Measurements from ENCODE around the gene NDUFS6.

Gene NDUFS6

DNA sequence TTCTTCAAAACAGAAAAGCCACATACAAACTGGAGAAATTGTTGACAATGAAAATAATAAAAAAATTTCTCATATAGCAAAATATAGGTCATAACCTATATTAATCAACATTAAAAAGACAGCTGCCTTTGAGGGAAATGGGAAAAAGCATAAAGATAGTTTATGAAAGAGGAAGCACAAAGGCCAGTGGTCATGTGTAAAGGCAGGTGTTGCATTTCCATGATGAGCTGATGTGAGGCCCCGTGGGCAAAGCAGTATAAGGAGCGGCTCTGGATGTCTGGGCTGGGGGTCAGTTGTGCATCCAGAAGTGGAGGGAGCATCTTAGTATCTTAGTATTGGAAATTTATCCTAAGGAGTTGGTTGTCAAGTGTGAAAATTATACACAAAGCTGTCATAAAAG lies 18.3 kb downstream of the NDUFS6 start:
- no peak for DNase-seq

DNA sequence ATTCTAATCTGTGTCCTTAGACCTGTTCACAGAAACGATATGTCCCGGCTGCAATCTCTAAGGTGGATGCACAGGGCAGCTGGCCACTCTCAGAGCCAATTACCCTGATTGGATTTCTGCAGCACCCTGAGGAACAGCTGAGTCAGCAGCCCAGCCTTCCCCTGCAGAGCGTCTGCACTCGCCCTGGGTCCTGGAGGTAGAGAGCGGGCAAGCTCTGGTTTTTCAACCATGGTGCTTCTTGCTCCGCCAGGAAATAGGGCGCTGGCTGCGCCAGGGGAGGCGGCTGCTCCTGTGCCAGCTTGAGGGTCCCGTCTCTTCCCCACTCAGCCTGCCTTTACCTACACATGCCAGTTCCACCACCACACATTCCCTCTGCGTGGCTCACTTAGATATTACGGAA lies 19.2 kb downstream of the NDUFS6 start:
- no peak for DNase-seq

DNA sequence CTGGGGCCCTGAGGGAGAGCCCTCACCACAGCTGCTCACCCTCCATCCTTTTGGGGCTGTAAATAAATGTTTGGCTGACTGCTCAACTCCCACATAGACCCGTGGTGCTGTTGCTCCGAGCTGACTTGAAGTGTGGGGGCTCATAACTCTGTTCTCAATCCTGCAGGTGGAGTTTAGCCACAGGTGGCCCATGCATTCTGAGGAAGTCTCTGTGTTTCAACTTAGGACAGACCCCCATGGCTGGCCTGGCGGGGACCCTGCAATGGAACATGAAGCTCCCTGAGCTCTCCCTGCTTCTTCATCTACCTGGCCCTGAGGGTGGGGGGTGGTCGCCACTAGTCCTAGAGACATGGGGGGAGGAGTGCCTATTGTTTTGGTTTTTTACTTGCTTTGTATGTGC lies 19.7 kb downstream of the NDUFS6 start:
- no peak for DNase-seq

DNA sequence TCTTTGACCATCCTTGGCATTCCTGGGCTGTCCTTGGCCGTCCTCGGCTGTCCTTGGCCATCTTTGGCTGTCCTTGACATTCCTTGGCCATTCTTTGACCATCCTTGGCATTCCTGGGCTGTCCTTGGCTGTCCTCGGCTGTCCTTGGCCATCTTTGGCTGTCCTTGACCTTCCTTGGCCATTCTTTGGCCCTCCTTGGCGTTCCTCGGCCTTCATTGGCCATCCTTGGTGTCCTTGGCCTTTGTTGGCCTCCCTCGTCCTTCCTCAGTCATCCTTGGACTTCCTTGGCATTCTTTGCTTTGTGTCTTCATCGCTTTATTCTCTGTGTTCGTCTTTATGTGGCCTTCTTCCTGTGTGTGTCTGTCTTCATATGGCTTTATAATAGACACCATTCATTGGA lies 20.7 kb downstream of the NDUFS6 start:
- DNase-seq, result no peak

DNA sequence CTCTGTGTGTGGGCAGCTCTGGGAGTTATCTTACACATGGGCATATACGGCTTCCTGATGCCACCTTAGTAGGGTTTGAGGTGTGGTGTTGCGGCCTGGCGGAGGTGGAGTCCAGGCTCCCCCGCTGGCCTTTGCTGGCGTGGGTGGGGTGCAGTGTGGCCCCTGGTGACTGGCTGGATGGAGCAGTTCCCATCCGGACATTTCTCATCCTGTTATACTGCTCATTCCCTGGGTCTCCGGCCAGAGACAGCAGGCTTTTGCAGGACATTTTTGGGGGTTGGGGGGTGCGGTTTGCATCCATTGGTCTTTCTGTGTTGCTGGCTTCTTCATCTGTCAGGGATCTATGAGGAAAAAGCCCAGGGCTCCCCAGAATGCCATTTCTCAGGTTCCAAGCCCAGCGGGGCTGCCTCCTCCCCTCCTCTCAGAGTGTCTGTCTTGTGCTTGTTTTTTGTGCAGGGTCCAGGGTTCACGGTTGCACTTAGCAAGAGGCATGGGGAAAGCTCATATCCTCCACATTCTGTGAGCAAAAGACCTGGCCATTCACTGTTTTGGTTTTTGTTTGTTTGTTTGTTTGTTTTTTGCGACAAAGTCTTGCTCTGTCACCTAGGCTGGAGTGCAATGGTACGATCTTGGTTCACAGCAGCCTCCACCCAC lies 22.3 kb downstream of the NDUFS6 start:
- no peak for DNase-seq

DNA sequence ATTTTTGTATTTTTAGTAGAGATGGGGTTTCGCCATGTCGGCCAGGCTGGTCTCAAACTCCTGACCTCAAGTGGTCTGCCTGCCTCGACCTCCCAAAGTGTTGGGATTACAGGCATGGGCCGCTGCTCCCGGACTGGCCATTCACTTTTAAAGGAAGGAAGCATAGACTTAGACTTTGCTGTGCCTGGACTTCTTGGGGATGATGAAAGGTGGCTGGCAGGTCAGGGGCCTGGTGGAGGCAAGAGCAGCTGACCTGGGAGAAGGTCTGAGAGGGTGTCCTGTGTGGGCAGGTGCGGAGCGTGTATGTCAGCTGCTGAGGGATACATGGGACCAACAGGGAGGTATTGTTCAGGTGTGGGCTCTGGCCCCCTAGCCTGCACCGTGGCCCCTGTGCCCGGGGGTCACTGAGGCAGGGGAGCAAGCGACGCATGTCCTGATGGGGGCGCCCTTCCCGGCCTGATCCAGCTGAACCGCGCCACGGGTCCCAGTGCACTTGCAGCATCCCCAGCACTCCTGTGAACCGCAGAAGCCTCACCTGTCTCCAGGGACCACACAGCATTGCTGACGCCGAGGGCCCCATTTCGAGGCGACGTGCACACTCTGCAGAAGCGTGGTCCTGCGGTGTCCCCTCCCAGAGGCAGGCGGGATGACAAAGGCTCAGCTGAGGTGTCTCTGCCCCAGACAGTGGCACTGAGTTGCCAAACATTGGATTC lies 23.1 kb downstream of the NDUFS6 start:
- no peak for DNase-seq

DNA sequence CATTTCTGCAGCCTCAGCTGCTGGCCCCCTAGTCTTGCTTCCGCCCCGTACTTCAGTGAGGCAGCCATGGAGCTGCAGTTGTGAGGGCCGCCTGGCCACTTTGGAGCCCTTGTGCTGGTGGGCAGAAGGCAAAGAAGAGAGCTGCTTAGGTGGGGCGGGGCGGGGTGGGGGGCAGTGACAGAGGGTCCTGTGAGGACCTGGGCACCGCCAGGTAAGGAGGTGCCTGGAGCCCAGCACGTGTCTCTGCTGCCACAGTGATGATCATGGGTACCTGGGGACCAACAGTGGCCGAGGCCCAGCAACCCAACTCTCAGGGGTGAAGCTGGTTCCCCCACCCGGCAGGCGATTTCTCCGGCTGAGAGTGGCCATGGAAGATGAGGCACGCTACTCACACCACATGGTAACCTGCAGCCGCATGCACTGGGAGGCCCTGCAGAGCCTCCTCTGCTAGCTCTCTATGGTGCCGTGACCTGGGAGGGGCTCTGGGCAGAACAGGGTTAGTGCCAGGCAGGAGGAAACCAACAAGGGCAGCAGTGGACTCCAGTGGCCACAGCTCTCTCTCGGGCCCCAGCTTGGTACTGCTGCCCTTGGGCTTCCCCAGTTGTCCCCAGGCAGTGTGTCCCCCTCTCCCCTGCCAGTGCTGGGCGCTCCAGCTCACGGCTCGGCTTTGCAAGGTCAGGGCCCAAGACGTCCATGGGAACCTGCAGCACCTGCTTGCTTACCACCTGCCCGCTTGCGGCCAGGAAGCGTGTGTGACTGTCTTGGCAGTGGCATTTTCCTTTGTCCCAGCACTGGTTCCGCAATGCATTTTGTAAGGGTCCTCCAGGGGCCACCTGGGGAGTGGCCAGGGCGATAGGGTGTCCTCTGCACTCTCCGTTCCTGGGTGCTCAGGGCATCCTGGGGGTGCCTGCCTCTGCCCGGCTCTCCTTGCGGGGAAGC lies 24.0 kb downstream of the NDUFS6 start:
- no peak for DNase-seq

DNA sequence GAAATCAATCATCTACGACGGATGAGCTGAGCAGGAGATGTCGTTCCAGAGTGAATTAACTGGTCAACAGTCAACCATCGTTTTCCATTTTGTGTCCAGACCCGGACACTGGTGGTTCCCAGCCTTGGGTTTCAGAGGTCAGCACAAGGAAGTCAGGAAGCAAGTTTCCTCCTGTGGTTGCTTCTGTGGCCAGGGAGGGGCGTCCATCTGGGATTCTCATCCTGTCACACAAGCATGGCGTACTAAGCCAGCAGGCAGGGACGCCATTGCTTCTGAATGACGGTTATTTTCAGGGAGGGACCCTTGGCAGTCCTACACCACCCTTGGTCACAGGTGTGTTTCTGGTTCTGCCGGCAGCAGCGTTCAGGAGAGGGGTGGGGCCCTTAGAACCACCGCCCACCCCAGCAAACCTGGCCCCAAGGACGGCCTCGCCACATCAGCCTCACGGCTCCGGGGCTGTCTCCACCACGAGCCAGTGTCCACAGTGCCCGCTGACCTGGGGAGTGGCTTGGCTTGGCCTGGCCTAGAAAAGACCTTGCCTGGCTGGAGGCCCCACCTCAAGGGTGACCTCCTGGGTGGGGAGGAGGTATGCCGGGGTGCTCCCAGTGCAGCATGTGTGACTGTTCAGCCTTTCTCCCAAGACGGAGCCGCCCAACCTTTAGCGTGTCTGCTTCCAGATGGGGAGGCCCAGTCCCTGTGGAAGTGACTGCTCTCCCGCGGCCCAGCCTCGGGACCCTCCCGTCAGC lies 25.2 kb downstream of the NDUFS6 start:
- DNase-seq, result no peak

DNA sequence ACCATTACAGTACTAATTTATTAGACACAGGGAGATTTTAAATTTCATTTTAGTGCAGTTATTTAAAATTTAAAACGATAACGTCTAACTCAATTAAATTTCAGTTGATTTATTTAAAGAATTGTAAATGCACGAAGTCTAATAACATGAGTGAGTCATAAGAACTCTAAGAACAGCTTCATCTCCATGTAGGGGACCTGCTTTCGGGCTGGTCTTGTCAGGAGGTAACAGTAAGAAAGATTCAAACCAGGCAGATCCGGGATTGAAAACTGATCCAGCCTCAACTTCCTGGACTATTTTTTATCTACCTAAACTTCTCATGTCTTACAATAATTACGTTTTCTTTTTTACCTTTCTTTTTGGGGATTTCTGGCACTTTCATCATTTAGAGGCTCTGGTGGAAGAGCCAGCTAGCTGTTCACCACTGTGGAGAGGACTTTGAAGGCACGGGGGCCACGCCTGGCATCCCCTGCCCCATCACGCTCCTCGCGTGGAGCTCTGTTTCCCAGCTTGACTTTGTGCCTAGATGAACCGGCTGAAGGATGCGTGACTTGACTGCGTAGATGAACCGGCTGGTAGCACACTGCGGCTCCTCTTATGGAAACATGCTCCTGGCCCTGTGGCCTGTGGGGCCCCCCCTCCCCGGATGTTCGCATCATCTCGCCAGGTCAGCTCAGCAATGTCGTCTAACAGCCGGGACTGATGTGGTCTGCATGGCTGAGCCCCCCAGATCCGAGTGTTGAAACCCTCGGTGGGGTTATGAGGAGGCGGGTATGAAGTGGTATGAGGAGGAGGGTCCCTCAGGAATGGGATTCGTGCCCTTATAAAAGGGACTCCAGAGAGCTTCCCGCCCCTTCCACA lies 26.0 kb downstream of the NDUFS6 start:
- no peak for DNase-seq

DNA sequence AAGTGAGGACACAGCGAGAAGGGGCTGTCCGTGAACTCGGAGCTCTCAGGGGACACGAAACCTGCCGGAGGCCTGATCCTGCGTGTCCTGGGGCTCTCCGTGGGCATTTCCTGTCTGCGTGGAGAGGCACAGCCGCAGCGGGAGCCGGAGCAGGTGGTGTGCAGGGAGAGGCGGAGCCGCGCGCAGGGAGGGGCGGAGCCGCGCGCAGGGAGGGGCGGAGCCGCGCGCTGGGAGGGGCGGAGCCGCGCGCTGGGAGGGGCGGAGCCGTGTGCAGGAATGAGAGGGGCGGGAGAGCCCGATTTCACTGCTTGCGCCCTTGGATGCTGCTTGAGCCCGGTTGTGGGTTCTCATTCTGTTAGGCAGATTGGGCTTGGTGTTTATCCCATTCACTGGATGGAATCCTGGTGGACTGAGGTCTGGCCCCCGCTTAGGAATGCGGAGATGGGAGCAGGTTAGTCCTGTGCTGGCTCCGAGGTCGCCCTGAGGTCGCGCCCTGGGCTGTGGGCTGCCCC lies 26.7 kb downstream of the NDUFS6 start:
- DNase-seq, result no peak

DNA sequence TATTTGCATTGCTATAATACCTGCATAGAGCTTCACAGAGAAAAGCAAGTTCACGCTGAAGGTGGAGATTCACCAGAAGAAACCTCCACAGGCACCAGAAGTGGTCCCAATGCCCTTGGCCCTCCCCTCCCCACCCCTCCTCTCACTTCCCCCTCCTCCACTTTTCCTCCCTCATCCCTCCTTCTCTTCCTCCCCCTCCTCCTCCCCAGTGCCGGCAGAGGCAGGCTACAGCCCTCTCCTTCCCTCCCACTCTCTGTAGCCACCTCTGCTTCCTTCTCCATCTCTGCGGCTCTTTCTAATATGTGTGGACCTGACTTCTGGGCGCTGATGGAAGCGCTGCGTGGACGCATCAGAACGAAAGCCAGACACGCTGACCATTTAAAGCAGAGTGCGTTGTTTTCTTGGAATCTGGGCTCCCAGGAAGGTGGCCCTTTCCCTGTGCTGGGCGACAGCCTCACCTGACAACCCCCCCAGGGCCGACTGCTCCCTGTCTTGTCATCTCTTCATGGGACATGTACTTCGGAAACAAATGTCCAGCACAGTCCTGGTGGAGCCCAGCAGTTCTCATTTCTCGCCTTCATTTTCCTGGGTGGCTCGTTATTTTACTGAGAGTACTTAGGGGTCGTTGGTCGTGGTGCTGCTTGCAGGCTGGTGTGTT lies 29.5 kb downstream of the NDUFS6 start:
- no peak for DNase-seq

DNA sequence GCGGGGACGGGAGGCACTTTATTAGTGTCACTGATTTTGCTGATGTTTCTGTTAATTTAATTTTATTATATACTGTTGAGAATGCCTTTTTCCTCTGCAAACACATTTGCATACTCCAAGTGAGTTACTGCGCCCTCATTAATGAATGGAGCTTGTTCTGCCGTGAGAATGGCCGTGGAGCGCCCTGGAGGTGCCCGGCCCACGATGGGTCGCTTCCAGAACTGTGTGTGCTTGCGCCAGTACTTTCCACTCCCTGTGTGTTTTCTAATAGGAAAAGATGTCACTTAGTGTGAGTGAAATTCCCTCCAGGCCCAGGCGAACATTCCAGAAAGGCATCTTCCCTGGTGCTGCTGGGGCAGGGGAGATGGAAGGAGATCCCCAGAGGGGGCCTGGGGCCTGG lies 30.1 kb downstream of the NDUFS6 start:
- no peak for DNase-seq

DNA sequence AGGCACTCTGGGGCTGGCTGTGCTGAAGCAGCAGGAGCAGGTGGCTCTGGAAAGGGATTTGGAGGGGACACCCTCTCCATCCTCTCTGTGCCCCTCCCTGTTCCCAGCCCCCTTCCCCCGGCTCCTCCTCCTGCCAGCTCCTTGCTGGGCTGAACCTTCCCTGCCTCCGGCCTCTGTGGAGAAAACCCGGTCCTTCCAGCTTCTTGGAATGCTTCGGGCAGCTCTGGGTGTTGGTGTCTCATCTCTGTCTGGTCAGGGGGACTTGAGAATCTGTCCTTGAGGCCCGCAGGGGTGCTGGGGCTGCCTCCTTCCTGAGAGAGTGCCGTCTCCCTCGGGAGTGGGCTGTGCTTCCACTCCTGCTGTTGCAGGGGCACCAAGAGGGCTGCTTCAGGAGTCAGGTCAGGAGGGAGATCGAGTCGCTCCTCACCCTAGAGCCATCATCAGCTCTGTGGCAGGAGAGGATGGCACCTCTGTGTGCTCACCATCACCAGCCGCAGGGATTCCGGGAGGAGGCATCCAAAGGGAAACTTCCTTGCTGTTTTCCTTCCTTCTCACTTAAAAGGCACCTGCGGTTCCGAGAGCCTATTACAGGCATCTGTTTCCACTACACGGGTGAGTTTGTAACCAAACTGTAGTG lies 30.6 kb downstream of the NDUFS6 start:
- no peak for DNase-seq

DNA sequence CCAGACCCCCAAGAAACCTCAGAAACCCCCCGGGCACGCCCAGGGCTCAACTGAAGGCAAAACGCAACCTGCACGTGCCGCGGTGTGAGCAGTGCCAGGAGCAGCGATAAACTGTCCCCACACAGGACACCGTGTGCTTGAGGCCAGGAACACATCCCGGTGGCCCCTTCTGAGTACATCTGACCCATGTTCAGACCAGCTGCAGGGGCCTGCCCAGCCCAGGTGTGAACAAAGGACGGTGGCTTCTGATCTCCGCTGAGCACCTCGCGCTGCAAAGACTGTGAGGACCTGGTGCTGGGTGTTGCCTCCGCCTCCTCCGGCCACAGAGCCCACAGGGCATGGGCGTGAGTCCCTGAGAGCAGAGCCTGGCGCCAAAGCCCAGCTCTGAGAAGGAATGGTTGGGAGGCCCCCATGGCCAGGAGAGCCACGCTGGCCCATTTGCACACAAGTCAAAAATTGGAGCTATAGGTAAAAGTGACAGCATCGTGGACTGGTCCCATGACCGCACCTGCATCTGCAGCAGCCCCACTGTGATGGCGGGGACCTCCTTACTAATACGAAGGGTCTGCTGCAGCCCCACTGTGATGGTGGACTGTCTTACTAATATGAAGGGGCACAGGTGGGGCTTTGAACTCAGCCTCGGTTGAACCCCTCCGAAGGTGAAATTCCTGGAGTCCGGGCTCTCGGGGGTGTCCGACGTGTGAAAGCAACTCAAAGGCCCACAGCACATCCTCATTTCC lies 31.5 kb downstream of the NDUFS6 start:
- DNase-seq, result no peak

DNA sequence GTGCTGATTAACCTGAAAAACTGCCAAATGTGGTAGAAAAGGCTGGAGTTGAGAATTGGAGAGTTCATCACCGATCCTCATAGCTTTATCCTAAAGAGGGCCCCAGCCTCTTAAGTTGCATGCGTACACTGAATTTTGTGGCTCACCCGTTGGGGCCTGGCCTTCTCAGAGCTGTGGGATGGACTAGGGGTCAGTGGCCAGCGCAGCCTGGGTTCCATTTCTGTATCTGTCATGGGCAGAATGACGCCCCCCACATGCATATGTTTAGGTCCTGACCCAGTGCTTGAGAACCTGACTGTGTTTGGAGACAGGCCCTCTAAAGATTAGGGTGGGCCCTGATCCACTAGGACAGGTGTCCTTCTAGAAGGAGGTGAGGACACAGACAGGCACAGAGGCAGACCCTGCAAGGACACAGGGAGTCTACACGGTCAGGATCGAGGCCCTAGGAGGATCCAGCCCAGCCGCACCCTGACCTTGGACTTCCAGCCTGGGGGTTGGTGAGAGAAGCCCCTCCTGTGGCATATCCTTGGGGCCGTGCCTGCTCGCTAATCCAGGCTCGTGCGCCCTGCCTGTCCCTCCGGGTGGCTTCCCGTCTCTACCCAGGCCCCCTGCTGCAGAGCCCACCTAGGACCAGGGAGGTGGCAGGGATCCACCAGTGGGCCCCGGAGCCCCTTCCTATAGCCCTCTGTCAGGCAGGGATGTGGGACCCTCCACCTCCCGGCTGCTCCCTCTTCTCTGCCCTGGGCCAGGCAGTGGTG lies 32.2 kb downstream of the NDUFS6 start:
- DNase-seq, result no peak

DNA sequence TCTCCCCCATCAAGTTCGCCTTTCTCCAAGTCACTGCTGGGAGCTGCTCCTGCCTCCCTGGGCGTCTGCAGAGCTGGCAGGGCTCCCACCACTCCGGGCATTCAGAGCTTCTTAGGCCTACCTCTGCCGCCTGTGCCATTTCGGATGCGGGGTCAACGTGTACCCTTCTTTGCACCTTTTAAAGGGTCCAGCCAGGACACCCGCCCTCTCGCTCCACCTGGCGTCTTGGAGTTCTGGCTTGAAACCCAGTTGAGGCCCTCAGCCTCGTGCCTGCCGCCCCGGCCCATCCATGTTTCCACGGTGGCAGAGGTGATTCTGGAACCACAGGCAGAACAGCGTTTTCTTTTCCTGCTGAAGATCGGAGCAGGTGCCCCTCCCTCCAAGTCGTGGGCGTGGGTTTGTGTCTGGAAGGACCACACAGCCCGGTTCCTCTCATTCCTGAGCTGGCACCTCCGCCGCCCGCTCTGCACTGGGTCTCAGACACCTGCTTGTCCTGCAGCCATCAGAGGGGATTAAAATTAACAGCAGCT lies 32.9 kb downstream of the NDUFS6 start:
- no peak for DNase-seq

DNA sequence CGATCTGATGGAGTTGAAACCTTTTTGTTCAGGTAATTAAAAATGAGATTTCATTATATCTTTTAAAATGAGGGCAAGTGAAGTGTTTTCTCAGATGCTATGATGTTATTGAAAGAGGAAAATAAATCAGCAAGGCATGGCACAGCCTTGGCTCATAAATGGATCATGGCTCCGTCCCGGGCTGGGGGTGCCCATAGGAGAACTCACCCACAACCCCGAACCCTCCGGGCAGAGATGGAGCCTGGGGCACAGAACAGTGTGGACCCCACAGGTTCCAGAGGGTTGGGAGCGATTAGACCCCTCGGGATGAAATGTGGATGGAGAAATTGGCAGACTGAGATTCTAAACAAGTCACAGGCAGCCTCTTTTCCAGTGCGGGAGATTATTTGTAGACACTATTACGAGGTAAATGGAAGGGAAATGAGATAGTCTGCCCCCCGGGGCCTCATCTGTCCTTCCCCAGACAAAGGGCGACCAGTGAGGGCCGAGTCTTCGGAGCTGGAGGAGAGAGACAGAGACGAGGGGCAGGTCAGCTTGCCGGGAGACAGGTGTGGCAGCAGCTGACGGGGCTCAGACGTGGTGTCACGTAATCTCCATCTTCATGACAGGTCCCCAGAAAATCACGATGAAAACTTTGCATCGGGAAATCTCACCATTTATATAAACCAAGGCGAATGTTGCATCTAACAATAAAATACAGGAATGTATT lies 33.7 kb downstream of the NDUFS6 start:
- no peak for DNase-seq

DNA sequence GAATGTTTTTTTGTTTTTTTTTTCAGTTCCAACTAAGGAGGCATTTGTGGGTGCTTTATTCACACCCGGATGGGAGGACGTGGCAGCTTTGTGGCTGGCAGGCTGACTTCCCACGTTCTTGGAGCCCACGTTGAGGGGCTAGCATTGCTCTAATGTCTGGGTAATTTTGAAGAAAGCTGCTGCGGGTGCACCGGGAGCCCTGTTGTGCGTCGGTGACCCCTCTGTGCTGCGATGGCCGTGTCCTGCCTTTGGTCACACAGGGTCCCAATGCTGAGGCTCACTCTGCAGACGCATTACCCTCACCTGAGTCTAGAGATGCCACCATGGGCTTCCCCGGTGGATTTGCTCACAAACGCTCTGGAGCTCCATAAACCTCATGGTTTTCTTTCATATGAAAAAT lies 34.2 kb downstream of the NDUFS6 start:
- no peak for DNase-seq

All from cortex of kidney (tissue), 1 donor.